SK-N-SH treated with all-trans-retinoic acid at 6 μM for 48 hours (cell line): ENCODE data around the gene LRRK1.

Source experiments
- ARNTL ChIP-seq: fragments of 450-650 bp; formaldehyde crosslinking; IDR thresholded peaks from 2 replicates; pipeline ENCODE4 v1.5.0; 2020; ENCODE audit warnings: low read depth, mild to moderate bottlenecking, moderate library complexity, borderline replicate concordance
- BACH2 ChIP-seq: fragments of 250-450 bp; sonication (Bioruptor Pico); IDR thresholded peaks from 2 replicates; pipeline ENCODE4 v1.9.0; 2021; ENCODE audit warnings: mild to moderate bottlenecking, borderline replicate concordance
- CREB5 ChIP-seq: fragments of 250-450 bp; sonication (Bioruptor Pico); IDR thresholded peaks from 2 replicates; pipeline ENCODE4 v1.5.1; 2020; ENCODE audit warnings: low read depth, mild to moderate bottlenecking, moderate library complexity
- GLIS3 ChIP-seq: fragments of 250-450 bp; sonication (Bioruptor Pico); IDR thresholded peaks from 2 replicates; pipeline ENCODE4 v1.5.0; 2020; ENCODE audit warnings: mild to moderate bottlenecking, moderate library complexity
- RARB ChIP-seq: fragments of 250-450 bp; sonication (Bioruptor Pico); IDR thresholded peaks from 2 replicates; pipeline ENCODE4 v1.8.0; 2021; ENCODE audit warnings: mild to moderate bottlenecking, moderate library complexity
- SNAI2 ChIP-seq: fragments of 250-450 bp; sonication (Bioruptor Pico); IDR thresholded peaks from 2 replicates; pipeline ENCODE4 v1.5.0; 2020; ENCODE audit warnings: mild to moderate bottlenecking, moderate library complexity
- TOX ChIP-seq: fragments of 250-450 bp; sonication (Bioruptor Pico); IDR thresholded peaks from 2 replicates; pipeline ENCODE4 v1.8.0; 2021; ENCODE audit warnings: mild to moderate bottlenecking, moderate library complexity, borderline replicate concordance
- TSHZ2 ChIP-seq: fragments of 250-450 bp; sonication (Bioruptor Pico); IDR thresholded peaks from 2 replicates; pipeline ENCODE4 v1.5.0; 2020; ENCODE audit warnings: mild to moderate bottlenecking, moderate library complexity
- ZFP3 ChIP-seq: fragments of 250-450 bp; sonication (Bioruptor Pico); IDR thresholded peaks from 2 replicates; pipeline ENCODE4 v1.5.0; 2020; ENCODE audit warnings: mild to moderate bottlenecking, moderate library complexity
- ZFP30 ChIP-seq: fragments of 450-650 bp; formaldehyde crosslinking; IDR thresholded peaks from 2 replicates; pipeline ENCODE4 v1.5.0; 2022; ENCODE audit warnings: mild to moderate bottlenecking, moderate library complexity
- ZNF565 ChIP-seq: fragments of 450-650 bp; formaldehyde crosslinking; conservative IDR thresholded peaks from 2 replicates; pipeline ENCODE4 v1.5.0; 2020; ENCODE audit warnings: low read depth, mild to moderate bottlenecking, moderate library complexity
- ZNF70 ChIP-seq: fragments of 450-650 bp; formaldehyde crosslinking; IDR thresholded peaks from 2 replicates; pipeline ENCODE4 v1.5.0; 2020; ENCODE audit warnings: mild to moderate bottlenecking, moderate library complexity
- ZNF8 ChIP-seq: fragments of 450-650 bp; formaldehyde crosslinking; IDR thresholded peaks from 2 replicates; pipeline ENCODE4 v1.5.0; 2020; ENCODE audit warnings: mild to moderate bottlenecking, moderate library complexity
- TF ChIP-seq, protein P1 (sequence below): fragments of 250-450 bp; sonication (Bioruptor Pico); IDR thresholded peaks from 2 replicates; pipeline ENCODE4 v1.8.0; 2021; ENCODE audit warnings: low read depth, mild to moderate bottlenecking, moderate library complexity, borderline replicate concordance

GRCh38 chr15:101049282-101049681 lies 130.1 kb downstream of the LRRK1 start:
- no peak for TF ChIP-seq TOX (CRISPR knock-in tag)
- TF ChIP-seq, protein P1, sequence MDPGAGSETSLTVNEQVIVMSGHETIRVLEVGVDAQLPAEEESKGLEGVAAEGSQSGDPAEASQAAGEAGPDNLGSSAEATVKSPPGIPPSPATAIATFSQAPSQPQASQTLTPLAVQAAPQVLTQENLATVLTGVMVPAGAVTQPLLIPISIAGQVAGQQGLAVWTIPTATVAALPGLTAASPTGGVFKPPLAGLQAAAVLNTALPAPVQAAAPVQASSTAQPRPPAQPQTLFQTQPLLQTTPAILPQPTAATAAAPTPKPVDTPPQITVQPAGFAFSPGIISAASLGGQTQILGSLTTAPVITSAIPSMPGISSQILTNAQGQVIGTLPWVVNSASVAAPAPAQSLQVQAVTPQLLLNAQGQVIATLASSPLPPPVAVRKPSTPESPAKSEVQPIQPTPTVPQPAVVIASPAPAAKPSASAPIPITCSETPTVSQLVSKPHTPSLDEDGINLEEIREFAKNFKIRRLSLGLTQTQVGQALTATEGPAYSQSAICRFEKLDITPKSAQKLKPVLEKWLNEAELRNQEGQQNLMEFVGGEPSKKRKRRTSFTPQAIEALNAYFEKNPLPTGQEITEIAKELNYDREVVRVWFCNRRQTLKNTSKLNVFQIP: no peak
- TF ChIP-seq ZNF565 (CRISPR knock-in tag): no peak
- no peak for TF ChIP-seq ZFP30 (CRISPR knock-in tag)
- TF ChIP-seq RARB: no peak
- TF ChIP-seq ZFP3: no peak
- no peak for TF ChIP-seq ZNF8 (CRISPR knock-in tag)
- TF ChIP-seq CREB5 (CRISPR knock-in tag): no peak
- TF ChIP-seq ARNTL (CRISPR knock-in tag): no peak
- no peak for TF ChIP-seq TSHZ2 (CRISPR knock-in tag)
- no peak for TF ChIP-seq BACH2 (CRISPR knock-in tag)
- TF ChIP-seq SNAI2 (CRISPR knock-in tag): no peak
- no peak for TF ChIP-seq ZNF70 (CRISPR knock-in tag)
- no peak for TF ChIP-seq GLIS3 (CRISPR knock-in tag)
